ENCODE results near the gene CHST3.

The CHST3 gene

DNA sequence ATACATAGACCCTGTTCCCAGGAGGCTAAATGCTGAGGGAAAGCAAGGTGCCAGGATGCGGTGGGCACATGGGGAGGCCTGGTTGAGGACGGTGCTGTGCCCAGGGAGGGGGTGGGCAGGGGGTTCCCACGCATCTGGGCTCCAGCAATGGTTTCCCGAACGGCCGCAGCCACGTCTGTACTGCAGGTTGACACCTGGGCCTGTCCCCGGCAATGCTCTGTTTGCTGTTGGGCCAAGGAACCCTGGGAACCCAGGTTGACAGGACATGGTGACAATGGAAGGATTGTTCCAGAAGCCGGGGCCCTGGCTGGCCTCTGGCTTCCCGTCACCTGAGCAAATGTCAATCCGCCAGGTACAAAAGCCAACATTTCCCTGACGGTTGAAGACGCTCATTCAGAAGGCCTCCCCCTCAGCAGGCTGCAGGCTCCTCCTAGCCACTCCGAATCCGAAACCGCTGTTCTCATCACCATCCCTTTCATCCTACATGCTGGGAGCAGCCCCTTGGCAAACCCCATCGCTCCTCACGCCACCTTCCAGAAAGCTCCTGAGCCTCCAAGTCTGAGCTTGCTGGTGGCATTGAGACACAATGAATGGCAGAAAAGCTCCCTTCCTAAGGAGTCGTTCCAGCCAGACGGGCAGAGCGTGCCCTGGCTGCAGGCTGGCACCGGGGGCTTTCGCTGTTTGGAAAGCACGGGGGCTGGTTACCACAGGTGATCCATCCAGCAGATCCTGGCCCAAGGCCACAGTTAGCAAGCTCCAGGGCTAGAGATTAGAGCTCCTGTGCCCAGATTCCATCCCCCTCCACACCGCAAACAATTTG lies 92.9 kb downstream of the CHST3 start:
- no peak for DNase-seq (ENCODE audit: low spot score)

DNA sequence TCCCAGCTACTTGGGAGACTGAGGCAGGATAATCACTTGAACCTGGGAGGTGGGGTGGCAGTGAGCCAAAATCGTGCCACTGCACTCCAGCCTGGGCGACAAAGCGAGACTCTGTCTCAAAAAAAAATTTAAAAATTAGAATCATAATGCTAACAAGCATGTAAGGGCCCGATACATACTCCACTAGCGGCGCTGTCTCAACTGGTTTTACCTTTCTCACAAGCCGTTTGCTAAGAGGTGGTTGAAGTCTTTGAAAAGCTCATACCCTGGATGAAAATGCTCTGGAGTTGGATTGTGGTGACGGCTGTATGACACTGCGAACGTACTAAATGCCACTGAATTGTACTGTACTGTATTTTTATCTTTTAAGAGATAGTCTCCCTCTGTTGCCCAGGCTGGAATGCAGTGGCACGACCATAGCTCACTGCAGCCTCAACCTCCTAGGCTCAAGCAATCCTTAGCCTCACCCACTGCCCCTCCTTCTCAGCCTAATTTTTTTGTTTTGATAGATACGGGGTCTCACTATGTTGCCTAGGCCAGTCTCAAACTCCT lies 94.2 kb downstream of the CHST3 start:
- no peak for DNase-seq (ENCODE audit: low spot score)

DNA sequence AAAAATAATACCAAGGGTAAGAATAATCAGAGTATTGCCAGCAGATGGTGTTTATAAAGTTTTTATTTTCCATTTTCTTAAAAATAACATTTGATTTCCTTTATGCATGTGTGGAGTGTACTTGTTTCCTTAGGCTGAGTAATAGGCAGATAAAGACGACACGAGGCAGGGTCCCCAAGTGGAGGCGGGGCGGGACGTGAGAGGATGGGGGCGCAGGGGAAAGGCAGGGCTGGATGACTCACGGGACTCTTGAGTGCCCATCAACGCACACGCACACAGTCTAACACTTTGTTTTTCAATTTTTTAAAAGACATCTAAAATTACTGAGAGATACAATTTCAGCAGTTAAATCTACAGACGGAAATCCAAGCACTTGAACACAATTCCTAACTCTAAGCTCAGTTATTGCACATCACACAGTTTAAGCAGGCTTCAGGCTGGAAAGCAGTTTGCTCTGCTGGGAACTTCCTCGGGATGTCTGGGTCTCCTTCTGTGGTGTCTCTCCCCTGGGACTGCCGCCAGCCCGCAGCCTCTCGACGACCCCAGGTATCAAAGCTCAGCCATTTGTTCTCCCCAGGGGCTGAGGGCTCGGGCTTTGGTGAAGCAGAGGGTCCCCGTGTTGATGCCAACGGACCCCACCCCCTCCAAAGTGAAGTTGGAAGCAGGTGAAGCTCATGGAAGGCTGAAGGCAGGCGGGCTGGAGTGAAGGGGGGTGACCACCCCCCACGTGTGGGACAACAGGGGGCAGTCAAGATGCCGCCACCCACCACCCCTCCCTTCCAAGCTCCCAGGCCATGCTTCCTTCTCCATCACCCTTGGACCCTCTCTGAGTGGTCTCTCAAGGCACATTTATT lies 95.0 kb downstream of the CHST3 start:
- no peak for DNase-seq (ENCODE audit: low spot score)

DNA sequence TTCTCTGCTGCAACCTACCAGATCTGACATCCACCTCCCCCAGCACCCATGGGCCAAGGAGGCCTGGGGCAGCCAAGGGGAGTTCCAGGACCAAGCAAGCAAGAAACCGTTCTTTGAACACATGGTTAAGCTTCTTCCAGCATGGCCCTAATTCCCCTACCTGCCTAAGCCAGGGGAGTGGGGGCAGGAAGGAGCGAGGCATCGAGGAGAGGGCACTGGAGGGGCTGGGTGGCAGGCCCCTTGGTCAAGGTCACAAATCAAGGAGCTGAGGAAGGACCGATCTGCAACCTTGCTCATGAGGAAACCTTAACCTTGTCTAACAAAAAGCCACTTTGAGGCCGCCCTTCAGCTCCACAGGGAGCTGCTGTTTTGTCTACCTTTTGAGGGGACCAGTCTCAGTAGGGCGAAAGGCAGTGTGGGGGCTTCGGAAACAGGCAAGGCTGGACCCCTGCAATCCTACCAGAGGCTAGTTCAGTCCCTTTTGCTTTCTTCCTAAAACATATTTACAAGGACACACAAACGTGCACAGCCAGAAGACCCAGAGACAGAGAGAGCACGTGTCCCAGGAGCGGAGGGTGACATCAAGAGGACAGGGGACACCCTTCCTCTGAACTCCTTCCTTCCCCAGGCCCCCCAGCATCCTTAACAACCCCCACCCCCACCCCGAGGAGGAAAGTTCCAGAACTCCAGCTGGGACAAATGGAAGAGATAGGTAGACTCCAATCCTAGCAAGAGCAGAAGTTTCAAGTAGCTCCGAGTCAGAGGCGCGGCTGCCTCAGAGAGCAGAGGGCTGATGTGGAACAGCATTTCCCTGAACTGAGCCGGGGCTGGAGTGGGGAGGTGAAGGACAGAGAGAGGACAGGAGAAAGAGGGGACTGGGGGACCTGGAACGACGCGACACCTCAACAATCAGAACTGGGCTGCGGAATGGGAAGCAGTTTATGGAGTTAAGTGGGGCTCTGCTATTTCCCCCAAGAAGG lies 95.9 kb downstream of the CHST3 start:
- no peak for DNase-seq (ENCODE audit: low spot score)

DNA sequence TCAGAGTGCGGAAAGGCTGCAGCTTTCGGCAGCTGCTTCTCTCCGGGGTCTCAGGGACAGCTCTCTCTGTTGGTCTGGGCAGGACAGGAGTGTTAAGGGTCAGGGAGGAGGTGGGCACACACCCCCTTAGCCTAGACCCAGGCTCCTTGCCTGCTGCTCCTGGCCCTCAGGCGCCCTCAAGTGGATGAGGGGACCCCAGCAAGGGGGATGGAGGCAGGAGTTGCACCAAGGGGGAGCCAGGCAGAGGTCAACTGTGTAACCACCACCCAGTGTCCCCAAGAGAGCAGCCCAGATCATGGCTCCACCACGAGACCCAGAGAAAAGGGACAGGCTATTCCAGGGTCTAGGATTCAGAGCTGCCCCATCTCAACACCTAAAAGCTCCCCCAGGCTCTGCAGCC lies 97.3 kb downstream of the CHST3 start:
- no peak for DNase-seq (ENCODE audit: low spot score)

DNA sequence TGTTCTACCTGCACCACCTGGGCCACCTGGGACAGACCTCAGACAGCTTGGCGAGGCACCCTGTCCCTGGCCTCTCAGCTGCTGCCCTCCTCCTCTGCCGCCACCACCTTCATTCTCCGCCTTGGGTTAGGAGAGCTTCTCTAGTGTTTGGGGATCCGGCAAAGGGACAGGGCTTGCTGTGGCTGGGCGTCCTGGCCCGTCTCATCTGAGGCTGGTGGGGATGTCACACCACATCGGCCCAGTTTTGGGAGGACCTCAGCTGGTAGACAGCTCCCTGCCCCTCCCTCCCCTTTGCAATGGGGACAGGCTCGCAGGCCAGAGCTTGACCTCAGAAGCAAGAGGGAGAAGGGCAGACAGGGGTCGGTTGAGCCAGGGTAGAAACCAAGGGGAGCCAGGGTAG lies 97.7 kb downstream of the CHST3 start:
- no peak for DNase-seq (ENCODE audit: low spot score)

DNA sequence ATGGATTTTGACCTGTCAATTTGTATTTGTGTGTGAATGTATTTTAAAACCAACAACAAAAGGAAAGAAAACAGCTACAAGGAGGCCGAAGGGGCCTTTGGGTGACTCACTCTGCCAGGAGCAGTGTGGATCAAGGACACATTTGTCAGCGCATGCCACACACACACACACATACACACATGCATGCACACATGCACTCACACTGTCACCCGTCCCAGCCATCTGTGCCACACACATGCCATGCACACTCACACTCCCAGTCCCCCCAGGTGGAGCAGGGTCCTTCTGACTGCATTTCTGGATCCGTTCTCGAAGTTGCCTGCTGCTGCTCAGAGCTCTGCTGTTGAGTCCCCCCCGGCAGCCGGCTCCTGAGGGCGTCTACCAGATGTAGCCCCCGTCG lies 98.2 kb downstream of the CHST3 start:
- DNase-seq (ENCODE audit: low spot score): no peak

Measured in hematopoietic multipotent progenitor cell treated with erythropoietin and hydrocortisone succinate and interleukin-3 and kit ligand, for 15 days (in vitro differentiated cells).